ENCODE measurements around the gene ADGRL1. TPM values are rescaled to one million over a fixed set of nuclear protein-coding genes. Genes with fewer than 3 reads are reported as not detected.
"Not testable (repeated sequence)": the region's sequence is repeated elsewhere in the genome, so short reads cannot be mapped to it uniquely, and the experiment has no call there.

ADGRL1 gene
- total RNA-seq, 1 experiment from 2014 or later, result 88.6 TPM

GRCh38 chr19:14221345-14221744 lies 15.4 kb upstream of the ADGRL1 start:
- H4K20me1 ChIP-seq (ENCODE audit: insufficient read depth); RAD21 ChIA-PET (ENCODE audit: low non-redundant PET in 1 of 2, low total read pairs in 2 of 2, uncharacterized antibody in 2 of 2, unreplicated experiment in 2 of 2); POLR2A ChIA-PET; BruUV-seq (replicated peaks); H3K27me3 ChIP-seq (ENCODE audit: insufficient read depth, low read length); H3K9ac ChIP-seq (ENCODE audit: low read length); H2AFZ ChIP-seq (ENCODE audit: low read depth, low read length, poor library complexity, severe bottlenecking); H3K27ac ChIP-seq (ENCODE audit: low read depth, low read length); H3K36me3 ChIP-seq (ENCODE audit: control insufficient read depth in 1 of 2, insufficient read depth in 2 of 2, low read length in 2 of 2); H3K9me3 ChIP-seq (ENCODE audit: control insufficient read depth in 1 of 2, insufficient read depth in 1 of 2, low read depth in 1 of 2, low read length in 2 of 2); intact Hi-C loops (cut with micrococcal nuclease); H3K79me2 ChIP-seq (ENCODE audit: insufficient read depth, low read length); H3K9me2 ChIP-seq (ENCODE audit: insufficient read depth): not testable (repeated sequence)
- peak overlapping the region; percentile 19 to 20; a peak in 3 of 4 replicates for H3K4me3 ChIP-seq (replicated peaks in 1 of 2; ENCODE audit: low read depth in 1 of 2, low read length in 2 of 2)
- DNase-seq (ENCODE audit: low read depth, low spot score), result peak; percentile 32
- peak overlapping the region; percentile 64 for H3K4me2 ChIP-seq (ENCODE audit: low read length)
- TF ChIP-seq CTCF (IDR thresholded peaks at IDR 0.05 in 2 of 3, conservative IDR thresholded peaks at IDR 0.05 in 1 of 3; ENCODE audit: borderline replicate concordance in 1 of 3, insufficient read depth in 1 of 3, low read depth in 2 of 3, low read length in 2 of 3), result peak in 2 of 3 experiments; percentile 43 to 60; a peak in 4 of 6 replicates
- H3K4me1 ChIP-seq (ENCODE audit: control insufficient read depth in 1 of 2, insufficient read depth in 2 of 2, low read length in 2 of 2), result peaks cover 9 to 18% of the 10 kb centered on the region in 2 experiments; a peak in 3 of 4 replicates
- peak; percentile 73 for ATAC-seq
- CTCF ChIA-PET, result interaction anchor here (0.7 to 1.7 kb wide), 2 partner anchors 26 to 127 kb away, joined by 4 to 5 read pairs; no protein-coding TSS in a partner anchor

GRCh38 chr19:14218620-14219330 lies 12.8 kb upstream of the ADGRL1 start:
- no peak overlapping the region for H3K9ac ChIP-seq (ENCODE audit: low read length)
- ChIA-PET RAD21 (ENCODE audit: low non-redundant PET in 1 of 2, low total read pairs in 2 of 2, uncharacterized antibody in 2 of 2, unreplicated experiment in 2 of 2) (no interaction called here), POLR2A (no interaction called here), CTCF (no interaction called here)
- no peaks in the 10 kb centered on the region for H3K9me2 ChIP-seq (ENCODE audit: insufficient read depth)
- H2AFZ ChIP-seq (ENCODE audit: low read depth, low read length, poor library complexity, severe bottlenecking), result no peak overlapping the region
- BruUV-seq (replicated peaks), result no TSS peak
- ATAC-seq, result no peak
- H3K9me3 ChIP-seq (ENCODE audit: control insufficient read depth in 1 of 2, insufficient read depth in 1 of 2, low read depth in 1 of 2, low read length in 2 of 2), result no peaks in the 10 kb centered on the region
- peaks cover 9 to 18% of the 10 kb centered on the region in 2 experiments; a peak in 3 of 4 replicates for H3K4me1 ChIP-seq (ENCODE audit: control insufficient read depth in 1 of 2, insufficient read depth in 2 of 2, low read length in 2 of 2)
- no peak overlapping the region for H3K4me2 ChIP-seq (ENCODE audit: low read length)
- H3K4me3 ChIP-seq (replicated peaks in 1 of 2; ENCODE audit: low read depth in 1 of 2, low read length in 2 of 2), result no peak overlapping the region
- H3K79me2 ChIP-seq (ENCODE audit: insufficient read depth, low read length), result no peaks in the 10 kb centered on the region
- no peaks in the 10 kb centered on the region for H3K27me3 ChIP-seq (ENCODE audit: insufficient read depth, low read length)
- no peaks in the 10 kb centered on the region for H4K20me1 ChIP-seq (ENCODE audit: insufficient read depth)
- intact Hi-C loops (cut with micrococcal nuclease), result no loop called here
- no peak for DNase-seq (ENCODE audit: low read depth, low spot score)
- no peak overlapping the region for H3K27ac ChIP-seq (ENCODE audit: low read depth, low read length)
- no peaks in the 10 kb centered on the region for H3K36me3 ChIP-seq (ENCODE audit: control insufficient read depth in 1 of 2, insufficient read depth in 2 of 2, low read length in 2 of 2)
- TF ChIP-seq EZH2phosphoT487 (IDR thresholded peaks at IDR 0.05; ENCODE audit: borderline replicate concordance) (no peak), REST (IDR thresholded peaks at IDR 0.05; ENCODE audit: low read depth) (no peak), ELF1 (IDR thresholded peaks at IDR 0.05; ENCODE audit: borderline replicate concordance, low read depth) (no peak), CEBPB (IDR thresholded peaks at IDR 0.05; ENCODE audit: low read depth) (no peak), CTCF (IDR thresholded peaks at IDR 0.05 in 2 of 3, conservative IDR thresholded peaks at IDR 0.05 in 1 of 3; ENCODE audit: borderline replicate concordance in 1 of 3, insufficient read depth in 1 of 3, low read depth in 2 of 3, low read length in 2 of 3) (no peak), FOSL1 (IDR thresholded peaks at IDR 0.05; ENCODE audit: low read depth) (no peak), JUND (IDR thresholded peaks at IDR 0.05) (no peak), POLR2A (IDR thresholded peaks at IDR 0.05; ENCODE audit: borderline replicate concordance, extremely low read depth, insufficient read depth, insufficient read length) (no peak), POLR2AphosphoS5 (IDR thresholded peaks at IDR 0.05; ENCODE audit: low read depth, low read length) (no peak), SIN3A (IDR thresholded peaks at IDR 0.05; ENCODE audit: low read depth) (no peak), SP1 (IDR thresholded peaks at IDR 0.05; ENCODE audit: low read depth) (no peak), EZH2 (IDR thresholded peaks at IDR 0.05) (no peak)
